Activated T-helper 9 cell treated with anti-CD3 and anti-CD28 coated beads, Interleukin-2, amount 50 U/mL, for 16 hours (primary cell): Measurements from ENCODE around the gene HNRNPM.

ENCODE experiments used
- DNase-seq: peaks from one replicate; pipeline ENCODE4 v3.0.0-alpha.2; 2020; ENCODE audit warnings: low read depth

Gene HNRNPM

DNA sequence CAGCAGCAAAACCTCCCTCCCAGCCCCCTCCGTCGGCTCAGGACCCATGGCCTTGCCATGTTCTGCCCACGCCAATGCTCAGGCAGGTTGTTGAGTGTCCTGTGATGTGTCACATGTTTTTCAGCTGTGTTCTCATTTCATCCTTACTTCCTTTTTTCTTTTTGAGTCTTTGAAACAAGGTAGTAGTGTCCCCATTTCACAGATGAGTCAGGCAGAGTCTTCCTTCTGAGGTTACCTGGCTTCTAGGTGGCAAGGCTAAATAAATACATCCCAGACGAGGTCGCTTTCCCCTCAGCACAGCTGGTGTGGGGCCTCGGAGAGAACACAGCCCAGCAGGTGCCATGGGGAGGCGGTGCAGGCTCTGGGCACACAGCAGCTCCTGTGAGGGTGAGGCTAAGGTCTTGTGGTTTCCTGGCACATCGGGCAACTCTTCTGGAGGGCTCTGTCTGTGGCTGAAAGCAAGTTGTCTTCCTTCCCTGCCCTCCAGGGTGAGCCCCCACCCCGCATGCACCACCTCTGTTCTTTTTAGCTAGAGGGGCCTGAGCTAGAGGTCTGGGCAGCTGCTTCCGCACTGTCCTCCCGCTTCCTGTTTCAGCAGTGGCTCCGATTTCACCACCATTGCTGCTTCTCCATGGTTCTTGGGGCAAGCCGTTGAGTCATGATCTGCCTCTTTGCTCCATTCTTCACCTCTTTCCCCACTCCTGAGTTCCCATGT is 42.5 kb downstream of the HNRNPM start:
- DNase-seq: peak; percentile 55

DNA sequence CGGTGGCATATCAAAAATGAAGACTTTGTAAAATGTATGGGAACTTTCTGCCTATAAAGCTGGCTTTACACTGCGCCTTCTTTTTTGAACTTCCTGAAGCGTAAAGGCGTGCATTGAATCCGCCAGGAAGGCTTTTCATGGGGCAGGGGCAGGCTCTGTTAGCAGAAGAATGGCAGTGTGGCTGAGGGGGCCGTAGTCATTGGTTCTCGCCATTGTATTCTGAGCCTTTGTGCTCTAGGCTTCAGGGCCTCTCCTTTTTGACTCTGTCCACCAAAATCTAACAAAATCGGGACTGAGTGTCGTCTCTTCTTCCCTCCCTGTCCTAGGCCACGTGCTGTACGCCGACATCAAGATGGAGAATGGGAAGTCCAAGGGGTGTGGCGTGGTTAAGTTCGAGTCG is 43.6 kb downstream of the HNRNPM start:
- no peak for DNase-seq

DNA sequence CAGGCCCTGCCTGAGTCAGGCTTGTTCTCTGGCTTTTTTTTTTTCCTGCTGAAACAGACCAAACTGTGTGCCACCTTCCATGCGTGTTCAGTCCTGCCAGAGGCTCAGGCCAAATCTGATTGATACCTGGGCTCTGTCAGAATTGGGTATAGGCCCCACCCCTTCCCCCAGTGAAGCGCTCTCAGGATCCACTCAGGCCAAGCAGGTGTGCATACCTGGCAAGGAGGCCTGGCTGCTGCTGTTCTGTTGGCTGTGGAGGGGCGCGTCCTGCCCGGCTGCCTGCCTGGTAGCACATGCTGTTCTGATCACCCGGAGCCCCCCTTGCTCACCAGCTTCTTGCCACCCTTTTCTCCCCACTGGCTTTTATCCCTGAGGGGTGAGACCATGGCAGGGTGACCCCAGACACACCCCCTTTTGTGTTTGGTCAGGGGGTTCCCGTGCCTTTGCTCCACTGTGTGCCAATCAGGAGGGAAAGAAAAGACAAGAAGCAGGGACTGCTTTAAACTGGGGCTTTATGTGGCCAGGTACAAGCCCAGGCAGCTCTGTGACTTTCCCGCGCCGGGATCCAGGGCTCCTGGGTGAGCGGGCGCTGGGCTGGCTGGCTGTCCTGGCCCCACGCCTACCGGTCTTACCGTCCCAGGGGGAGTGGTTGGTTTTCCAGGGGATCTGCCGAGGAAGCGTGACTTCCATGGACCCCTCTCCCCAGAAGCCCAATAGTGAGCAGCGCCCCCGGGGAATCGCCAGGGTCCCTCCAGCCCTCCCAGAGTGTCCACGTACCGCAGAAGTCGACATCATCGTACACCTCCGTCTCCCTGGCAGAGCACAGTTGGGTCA is 45.0 kb downstream of the HNRNPM start:
- DNase-seq: no peak

DNA sequence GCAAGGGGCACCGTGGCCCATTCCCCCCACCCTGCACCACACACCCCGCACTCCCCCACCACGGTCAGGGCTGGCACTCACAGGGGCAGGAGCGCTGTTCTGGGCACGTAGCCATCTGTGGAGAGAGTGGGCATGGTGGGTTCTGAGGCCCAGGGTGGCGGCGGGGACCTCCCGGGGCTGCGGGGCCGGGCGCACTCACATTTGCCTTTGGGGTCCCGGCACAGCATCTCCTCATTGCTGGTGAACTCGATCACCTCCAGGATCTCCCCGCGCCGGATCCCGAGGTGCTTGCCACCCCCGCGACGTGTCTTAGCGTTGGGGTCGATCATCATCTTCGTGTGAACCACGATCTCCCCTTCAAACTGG is 45.6 kb downstream of the HNRNPM start:
- no peak for DNase-seq

DNA sequence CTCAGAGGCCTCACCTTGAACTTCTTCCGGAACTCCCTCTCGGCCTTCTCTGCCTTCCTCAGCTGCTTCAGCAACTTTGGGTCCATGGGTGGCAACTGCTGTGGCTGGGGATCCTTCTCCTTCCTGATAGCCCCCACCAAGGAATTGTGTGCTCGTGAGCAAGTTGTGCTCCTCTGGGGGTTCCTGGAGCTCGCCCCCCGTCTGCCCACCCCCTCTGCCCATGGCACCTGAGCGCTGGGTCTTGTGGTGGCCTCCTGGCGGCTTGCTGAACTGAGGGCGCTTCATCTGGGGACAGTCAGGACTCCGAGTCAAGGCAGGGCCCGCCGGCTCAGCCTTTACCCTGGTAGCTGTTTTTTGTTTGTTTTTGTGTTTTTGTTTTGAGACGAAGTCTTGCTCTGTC is 46.1 kb downstream of the HNRNPM start:
- no peak for DNase-seq

DNA sequence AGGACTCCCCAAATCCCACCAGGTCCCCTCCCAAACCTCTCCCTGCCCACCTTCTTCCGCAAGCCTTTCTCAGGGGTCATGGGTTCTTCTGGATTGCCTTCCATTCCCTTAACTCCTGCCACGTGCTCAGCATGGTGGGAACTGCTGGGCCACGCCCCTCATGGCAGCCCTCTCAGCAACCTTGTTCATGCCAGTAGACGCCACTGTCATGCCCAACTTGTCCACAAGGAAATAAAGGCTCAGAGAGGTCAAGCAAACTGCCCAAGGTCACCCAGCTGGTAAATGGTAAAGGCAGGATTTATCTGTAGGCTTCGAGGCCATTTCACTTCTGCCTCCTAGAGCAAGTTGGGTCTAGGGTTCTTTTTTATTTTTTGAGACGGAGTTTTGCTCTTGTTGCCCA is 46.8 kb downstream of the HNRNPM start:
- DNase-seq: no peak

DNA sequence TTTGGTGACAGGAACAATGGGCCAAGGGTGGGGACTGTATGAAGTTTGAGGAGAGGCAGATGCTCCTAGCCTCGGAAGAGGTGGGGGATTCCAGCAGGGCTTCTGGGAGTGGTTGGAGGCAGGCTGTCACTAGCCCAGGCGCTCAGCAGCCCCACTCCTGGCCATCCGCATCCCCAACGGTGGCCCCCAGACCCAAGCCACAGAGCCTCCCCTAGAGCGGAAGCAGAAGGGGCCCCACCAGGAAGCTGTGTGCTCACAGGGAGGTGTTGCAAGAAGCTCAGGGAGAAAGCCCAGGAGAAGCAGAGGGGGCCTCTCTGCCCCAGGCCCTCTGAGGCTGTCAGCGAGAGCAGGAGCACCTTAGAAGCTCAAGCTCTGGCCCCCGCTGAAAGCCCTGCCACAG is 49.4 kb downstream of the HNRNPM start:
- no peak for DNase-seq

DNA sequence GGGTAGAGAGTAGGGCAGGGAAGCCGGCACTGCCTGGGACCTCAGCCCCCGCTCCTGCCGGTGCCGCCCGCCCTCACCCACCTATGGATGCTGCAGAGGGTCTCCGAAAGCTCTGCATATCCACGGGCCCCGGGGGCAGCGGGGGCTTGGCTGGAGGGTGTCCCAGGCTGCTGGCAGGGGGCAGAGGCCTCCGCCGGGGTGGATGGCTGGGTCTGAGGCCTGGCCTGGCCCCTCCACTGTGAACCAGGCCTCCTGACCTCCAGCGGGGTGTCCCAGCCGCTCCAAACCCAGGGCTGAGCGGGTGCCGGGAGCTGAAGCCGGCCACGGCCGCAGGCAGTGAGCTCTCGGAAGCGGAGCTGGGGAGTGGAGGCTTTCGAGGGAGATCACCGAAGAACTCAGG is 53.5 kb downstream of the HNRNPM start:
- DNase-seq: no peak

DNA sequence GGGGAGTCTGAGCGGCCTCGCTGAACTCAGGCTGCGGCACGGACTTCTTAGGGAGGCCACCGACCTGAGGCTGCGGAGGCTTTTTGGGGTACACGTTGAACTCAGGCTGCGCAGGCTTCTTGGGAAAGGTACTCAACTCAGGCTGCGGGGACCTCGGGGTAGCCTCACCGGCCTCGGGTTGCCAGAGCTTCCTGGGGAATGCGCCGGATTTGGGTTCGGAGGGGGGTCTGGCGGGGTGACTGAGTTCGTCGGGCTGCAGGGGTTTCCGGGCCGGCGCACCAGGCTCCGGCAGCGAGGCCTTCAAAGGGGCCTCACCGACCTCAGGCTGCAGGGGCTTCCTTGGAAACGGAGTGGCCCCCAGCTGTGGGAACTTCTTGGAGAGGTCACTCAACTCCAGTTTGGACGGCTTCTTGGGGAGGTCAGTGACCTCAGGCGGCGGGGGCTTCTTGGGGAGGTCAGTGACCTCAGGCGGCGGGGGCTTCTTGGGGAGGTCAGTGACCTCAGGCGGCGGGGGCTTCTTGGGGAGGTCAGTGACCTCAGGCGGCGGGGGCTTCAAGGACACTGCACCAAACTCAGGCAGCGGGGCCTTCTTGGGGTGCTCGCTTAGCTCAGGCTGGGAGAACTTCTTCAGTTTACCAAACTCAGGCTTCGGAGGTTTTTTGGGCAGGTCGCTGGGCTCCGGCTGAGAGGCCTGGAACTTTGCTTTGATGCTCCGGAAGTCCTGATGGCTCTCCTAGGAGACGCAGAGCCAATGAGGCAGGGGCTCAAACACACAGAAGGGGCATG is 54.5 kb downstream of the HNRNPM start:
- no peak for DNase-seq

DNA sequence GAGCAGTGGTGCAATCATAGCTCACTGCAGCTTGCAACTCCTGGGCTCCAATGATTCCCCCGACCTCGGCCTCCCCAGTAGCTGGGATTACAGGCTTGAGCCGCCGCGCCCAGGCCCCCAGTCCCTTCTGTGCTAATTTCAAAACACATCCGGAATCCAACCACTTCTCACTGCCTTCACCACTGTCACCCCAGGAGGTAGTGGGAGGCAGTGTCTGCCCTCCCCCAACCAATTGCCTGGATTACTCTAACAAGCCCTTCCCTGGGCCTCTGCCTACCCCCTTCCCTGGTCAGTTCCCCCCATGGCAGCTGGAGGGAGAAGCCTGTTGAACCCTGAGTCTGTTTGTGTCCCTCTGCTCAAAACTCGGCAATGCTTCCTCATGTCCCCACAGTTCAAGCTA is 55.4 kb downstream of the HNRNPM start:
- DNase-seq: no peak

DNA sequence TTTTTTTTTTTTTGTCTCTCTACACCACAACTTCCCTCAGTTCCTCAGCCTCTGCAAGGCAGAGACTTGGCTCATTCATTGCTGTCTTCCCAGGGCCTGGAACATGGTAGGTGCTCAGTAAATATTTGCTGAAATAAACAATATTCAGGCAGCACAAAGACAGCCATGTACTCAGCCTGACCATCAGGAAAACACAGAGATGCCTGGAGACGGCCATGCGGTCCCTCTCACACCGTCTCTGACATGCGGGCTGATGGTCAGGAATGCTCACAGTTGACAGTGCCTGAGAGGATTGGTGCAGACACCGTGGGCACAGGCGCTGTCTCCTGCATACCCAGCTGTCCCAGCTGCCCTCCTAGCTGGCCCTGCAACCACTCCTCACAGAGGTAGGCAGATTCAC is 56.7 kb downstream of the HNRNPM start:
- DNase-seq: no peak

DNA sequence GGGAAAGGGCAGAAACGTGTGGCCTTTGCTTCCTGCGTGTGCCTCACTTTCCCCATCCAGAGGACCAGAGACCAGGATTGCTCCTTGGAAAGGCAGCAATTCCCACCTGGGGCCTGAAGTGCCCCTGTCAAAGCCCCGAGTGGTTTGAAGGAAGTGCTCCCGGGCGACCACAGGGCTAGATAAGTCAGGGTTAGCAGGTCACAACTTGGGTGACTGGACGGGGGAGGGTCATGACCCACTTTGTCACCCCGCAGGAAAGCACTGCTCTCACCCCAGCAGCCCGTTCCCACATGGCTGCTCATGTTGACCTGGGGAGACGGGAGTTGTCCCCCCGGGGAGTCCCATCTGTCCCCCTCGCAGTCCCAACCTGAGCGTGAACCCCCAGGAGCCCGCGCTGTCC is 57.2 kb downstream of the HNRNPM start:
- no peak for DNase-seq

DNA sequence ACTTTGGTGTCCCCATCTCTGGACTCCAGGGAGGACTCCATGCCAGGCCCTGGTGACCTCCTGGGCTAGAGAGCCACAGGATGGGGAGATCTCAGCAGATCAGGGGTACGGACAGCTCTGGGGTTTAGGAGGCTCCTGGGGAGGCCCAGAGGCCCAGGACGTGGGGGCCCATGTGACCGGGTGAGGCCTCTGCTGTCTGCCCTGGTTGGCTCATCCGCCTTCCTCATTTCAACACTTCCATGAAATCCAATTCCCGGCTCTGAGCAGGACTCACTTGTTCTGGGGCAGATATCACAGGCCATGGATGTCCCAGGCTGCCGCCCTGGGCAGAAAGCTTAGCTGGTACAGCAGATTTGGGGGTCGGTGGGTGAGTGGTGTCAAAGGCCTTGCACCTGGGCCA is 58.7 kb downstream of the HNRNPM start:
- DNase-seq: no peak

DNA sequence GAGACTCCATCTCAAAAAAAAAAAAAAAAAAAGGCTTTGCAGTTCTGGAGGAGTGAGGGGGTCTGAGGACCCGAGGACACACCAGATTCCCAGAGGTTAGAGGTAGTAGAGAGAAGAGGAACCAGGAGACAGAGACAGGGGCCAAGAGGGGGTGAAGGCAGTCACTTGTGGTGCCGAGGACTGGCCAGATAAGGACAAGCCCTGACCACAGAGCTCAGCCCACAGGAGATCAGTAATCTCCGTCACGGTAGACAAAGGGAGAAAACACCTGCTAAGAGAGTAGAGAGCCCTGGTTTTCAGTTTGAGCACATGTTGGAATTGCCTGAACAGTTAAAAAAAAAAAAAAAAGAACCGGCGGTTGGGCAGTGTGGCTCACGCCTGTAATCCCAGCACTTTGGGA is 59.4 kb downstream of the HNRNPM start:
- DNase-seq: no peak

DNA sequence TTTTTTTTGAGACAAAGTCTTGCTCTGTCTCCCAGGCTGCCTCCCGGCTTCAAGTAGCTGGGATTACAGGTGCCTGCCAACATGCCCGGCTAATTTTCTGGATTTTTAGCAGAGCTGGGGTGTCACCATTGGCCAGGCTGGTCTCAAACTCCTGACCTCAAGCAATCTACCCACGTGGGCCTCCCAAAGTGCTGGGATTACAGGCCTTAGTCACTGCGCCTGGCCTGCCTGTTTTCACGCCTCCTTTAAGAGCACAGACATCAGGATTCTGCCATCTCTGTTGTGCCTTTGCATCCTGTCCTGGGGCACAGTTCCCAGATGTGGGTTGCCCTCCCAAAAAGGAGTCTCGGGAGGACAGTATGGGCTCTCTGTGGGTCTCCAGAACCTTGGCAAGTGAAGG is 60.1 kb downstream of the HNRNPM start:
- no peak for DNase-seq

DNA sequence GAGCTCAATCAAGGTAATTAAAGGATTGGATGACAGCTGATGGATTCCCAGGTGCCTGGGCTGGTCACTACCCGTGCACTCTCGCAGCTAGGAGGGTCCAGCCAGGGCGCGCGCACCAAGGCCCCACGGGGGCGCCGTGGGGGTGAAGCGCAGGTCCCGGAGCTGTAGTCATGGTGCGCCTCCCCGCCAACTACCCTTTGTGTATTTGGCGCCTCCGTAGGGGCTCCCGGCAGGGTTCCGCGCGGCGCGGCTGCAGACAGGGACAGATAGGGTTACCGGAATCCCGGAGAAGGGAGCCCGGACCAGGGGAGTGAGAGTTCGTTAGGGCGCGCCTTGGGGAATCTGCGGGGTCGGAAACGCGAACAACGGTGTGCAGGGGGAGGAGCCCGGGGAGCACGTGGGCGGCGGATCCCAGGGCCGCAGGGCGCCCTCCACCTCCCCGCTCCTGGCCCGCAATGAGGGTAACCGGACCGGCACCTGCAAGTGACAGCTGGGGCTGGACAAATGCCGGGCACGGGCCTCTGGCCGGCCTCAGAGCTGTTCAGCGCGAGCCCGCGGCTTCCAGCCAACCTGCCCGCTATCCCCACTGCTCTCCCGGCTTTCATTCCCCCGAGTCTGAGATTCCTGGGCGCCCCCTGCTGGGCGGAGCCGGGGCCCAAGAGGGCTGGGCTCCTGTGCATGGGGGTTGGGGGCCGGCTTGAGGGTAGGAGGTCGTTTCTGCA is 61.1 kb downstream of the HNRNPM start:
- DNase-seq: peak; percentile 61

DNA sequence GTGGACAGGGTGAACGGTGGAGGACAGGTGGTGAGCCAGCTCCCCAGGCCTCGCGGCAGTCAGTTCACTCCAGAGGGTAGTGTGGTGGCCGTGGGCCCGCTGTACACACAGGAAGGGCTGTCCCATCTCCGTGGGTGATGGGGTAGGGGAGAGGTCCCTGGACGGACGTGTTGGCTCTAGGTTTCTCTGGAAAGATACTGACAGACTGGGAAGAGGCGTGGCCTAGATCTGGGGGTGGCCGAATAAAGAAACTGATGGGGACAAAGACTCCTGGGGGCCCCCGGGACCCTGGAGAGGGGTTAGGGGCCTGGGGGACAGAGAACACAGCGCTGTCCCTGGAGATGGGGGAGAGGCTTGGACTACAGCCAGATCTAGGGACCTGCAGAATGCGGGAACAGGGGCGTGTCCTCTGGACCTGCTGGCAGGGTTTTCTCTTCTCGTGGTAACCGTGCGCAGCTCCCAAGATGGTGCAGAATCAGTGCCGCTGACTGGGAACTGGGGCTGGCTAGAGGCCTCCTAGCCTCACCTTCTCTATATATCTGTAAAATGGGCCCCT is 61.7 kb downstream of the HNRNPM start:
- DNase-seq: no peak

DNA sequence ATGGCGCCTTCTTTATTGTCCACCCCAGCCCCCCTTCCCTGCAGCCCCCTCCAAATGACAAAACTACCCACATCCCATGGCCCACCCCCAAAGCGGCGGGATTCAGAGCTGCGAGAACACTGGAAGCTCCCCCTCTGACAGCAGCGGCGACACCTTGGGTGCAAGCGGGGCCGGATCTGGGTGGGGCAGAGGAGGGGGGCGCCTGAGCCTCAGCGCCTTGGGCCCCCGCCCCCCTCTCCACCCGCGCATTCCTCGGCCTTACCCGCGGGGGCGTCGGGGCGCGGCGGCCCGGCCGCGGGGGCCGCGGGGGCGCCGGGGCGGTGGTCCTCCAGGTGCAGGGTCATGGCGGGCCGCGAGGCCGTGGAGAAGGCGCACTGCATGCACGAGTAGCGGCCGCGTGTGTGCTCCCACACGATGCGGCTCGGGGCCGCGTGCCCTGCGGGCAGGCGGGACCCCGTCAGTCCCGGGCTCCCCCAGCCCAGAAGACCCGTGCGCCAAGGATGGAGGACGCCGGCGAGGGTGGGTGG is 65.9 kb downstream of the HNRNPM start:
- no peak for DNase-seq

DNA sequence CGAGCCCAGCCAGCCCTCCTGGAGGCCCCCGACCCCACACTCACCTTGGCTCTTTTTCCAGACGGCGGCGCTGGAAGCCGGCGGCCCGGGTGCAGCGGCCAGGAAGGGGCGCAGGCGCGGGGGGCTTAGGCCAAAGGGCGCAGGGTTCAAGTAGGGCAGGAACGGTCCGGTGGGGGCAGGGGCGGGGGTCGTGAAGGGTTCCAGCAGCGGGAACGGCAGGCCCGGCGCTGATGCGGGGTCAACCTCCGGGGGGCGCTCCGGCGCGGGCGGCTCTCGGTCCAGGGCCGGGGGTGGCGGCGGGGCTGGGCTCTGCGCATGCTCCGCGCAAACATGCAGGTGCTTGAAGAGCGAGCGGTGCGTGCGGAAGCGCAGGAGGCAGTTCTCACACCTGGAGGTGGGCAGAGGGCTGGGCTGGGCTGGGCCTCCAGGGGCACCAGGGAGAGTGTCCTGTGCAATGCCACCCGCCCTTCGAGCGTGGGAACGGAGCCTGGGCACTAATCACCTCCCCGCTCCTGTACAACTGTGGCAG is 66.9 kb downstream of the HNRNPM start:
- DNase-seq: no peak

DNA sequence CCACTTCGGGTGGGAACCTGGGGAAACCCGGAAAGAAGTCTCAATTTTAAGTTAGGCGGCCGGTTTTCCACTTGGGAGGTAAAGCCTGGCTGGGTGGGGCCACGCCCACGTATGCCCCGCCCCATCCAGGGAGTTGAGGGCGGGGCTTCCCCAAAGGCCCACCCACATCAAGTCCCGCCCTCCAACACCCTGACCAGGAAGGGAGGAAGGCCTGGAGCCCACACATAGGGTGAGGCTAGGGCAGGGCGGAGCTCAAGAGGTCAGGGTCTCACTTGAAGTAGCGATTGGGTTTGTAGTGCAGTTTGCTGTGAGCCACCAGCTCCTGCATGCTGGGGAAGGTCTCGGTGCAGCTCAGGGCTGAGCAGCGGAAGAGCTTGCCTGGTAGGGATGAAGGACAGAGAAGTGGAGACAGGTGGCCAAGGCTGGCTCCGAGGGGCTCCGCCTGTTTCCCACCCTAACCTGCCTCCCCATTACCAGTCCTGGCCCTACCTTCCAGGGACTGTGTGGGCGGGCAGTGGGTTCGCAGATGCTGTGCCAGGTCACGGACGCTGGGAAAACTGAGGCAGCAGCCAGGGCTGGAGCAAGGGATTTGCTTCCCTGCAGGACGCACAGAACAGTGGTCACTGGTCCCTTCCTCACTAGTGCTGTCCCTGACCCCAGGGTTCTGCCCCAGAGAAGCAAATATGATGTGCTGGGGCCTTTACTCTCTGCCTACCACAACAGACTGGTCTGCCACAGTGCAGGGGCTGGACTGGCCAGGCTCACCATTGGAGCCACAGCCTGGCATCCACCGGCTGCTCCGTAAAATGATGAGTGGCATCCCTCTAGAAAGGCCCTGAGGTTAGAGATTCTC is 67.6 kb downstream of the HNRNPM start:
- DNase-seq: no peak
